Glomerular visceral epithelial cell (primary cell): ENCODE results near the gene SMG6.
A peak's percentile ranks its signal among the peaks of the same experiment; 100 is the strongest.
"Not testable (repeated sequence)": the region's sequence is repeated elsewhere in the genome, so short reads cannot be mapped to it uniquely, and the experiment has no call there.

Experiments used
- DNase-seq: peaks from one replicate; pipeline ENCODE4 v3.0.0-alpha.2; 2016; ENCODE audit errors: extremely low spot score

The SMG6 gene

GRCh38 chr17:2304931-2305330 is 1.3 kb upstream of the SMG6 start:
- no peak for DNase-seq

GRCh38 chr17:2302778-2303203 is 794 bp downstream of the SMG6 start:
- no peak for DNase-seq

DNA sequence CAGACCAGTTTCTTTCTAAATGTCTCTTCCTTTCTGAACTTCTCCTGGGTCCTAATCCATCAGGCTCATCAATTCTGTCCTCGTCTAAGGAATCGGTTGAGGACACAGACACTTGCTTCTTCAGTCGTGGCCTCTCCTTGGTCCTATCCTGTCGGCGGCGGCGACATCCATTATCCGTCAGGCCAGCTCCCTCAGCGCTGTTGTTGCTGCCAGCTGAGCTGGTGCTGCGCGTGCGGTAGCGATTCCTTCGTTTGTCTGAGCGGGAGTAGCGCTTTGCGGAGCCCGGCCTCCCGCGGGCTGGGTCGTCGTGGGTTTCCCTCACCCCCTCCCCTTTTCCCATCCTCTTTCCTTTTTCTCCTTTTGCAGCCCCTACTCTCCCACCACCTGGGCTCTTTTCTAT is 3.8 kb downstream of the SMG6 start:
- DNase-seq = no peak

GRCh38 chr17:2299136-2299535 is 4.4 kb downstream of the SMG6 start:
- no peak for DNase-seq

GRCh38 chr17:2297023-2297422 is 6.6 kb downstream of the SMG6 start:
- DNase-seq = no peak

DNA sequence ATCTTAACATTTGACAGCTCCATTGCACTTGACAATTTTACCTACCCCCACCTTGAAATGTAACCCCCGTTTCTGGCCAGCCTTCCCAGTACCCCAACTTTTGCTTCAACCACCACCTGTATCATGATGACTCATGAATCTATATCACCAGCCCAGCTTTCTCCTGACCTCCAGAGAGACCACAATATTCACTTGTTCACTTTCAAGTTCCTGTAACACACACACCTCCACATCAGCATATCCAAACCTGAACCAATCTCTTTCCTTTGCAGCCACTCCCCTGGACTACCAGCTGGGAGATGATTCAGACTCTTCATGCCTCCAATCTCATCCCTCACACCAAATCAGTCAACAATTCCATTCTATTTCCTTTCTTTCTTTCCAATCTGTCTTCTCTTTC is 8.0 kb downstream of the SMG6 start:
- DNase-seq = peak; percentile 8

DNA sequence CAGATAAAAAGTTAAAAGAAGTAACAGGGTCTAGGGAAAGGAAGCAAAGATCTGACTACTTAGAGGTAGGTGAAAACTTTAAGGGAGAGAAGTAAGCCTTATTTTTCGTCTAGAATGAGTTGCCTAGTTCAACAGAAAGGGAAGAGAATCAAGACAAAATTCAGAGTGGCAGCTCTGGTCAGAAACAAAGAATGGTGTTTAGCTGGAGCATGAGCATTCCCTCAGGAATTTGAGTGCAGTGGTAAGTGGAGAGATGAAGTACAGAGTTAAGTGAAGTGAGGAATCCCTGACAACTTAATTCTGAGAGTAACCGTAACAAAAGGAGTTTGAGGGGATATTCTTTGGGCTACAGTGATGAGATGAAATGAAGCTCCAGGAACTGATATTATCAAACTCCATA is 11.5 kb downstream of the SMG6 start:
- DNase-seq = peak; percentile 13

DNA sequence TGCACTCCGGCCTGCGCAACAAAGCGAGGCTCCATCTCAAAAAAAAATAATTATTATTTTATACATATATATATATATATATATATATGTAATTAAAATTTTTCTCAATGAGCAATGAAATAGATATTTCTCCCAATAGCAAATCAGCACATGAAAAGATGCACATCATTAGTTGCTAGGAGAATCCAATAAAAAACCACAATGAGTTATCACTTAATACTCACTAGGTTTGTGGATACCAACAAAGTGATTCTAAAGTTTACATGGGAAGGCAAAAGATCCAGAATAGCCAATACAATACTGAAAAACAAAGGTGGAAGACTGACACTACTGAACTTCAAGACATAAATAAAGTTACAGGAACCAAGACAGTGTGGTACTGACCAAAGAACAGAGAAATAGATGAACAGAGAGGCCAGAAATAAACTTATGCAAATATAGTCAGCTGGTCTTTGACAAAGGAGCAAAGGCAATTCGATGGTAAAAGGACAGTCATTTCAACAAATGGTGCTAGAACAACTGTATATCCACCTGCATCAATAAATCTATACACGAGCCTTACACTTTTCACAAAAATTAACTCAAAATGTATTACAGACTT is 13.6 kb downstream of the SMG6 start:
- DNase-seq = no peak

DNA sequence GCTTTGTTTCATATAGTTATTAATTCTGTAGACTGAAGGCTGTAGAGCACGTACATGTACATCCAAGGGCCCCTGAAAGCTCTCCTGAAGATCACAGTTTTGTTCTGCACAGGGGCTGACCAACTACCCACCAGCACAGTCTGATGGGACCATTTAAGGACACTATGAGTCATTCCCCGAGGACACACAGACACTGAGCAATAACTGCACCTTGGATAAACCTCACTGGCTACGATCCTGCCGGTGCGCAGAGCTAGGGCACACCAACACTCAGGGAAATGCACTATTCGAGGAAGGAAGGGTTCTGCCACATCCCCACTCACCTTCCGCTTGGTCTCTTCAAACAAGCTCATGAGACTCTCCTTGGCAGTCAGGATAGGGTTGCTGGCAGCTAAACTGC is 20.3 kb downstream of the SMG6 start:
- no peak for DNase-seq

DNA sequence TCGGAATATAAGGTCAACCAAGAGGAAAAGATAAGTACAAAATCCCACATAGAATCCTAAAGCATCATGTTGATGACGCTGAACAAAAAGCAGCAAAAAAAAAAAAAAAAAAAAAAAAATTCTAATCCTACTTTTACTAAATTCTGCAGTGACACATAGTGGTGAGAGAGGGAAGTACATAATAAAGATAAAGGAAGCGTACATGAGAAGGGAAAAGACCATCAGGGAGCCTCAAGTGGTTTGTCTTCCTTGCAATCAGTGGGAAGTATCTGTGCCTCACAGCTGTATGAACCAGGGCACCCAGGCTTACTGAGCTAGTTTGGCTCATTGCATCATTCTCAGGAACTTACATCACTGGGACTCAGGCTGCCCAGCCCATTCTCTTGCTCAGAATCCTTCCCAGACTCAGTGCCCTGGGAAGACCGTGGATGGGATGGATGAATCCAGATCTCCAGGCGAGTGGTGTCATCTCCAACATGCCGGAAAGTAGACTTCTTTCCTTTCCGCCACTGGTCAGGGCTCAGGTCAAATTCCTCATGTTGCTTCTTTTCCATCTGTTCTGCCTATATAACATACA is 21.2 kb downstream of the SMG6 start:
- peak; percentile 65 for DNase-seq

- no peak for DNase-seq
These were observed 23.9 kb downstream of the SMG6 start for GRCh38 chr17:2279707-2280106.

DNA sequence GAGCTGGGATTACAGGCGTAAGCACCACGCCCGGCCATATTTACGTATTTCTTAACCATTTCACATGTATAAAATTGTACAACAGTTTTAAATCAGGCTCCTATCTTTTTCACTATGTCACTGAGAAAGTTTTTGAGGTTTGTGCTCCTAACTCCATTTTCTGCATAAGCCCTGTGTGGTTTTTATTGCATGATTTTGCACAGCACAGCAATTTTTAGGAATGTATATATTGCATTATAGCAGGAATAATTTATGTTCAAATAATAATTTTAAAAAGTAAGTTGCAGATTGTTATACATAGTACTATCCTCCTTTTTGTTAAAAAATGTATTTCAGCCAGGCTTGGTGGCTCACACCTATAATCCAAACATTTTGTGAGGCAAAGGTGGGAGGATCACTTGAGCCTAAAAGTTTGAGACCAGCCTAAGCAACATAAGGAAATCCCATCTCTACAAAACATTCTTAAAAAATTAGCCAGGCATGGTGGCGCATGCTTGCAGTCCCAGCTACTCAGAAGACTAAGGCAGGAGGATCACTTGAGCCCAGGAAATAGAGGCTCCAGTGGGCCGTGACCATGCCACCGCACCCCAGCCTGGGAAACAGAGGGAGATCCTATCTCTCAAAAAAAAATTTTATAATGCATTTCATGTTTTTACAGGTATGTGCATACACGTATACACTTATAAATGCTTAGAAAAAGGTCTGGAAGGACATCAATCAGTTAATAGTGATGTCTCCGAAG is 26.0 kb downstream of the SMG6 start:
- DNase-seq = no peak

- no peak for DNase-seq
These were observed 27.9 kb downstream of the SMG6 start for GRCh38 chr17:2275722-2276121.

DNA sequence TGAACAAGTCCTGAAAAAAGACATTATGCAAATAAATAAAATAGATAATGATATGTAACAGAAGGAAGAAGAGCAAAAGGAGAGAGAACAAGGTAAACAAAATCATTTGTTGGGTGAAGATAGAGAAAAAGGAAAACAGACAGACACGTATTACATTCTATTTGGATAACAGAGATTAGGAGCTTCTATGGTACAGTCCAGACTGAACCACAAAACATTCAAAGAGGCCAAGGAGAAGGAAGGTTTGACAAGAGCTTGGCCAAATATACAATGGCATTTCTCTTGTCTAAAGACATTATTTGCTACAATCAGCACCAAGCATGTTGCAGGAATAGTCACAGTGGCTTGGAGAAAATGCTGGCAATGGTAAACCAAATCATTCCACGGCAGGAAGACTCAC is 29.2 kb downstream of the SMG6 start:
- no peak for DNase-seq

GRCh38 chr17:2271985-2272702 is 31.4 kb downstream of the SMG6 start:
- no peak for DNase-seq

GRCh38 chr17:2267354-2267753 is 36.2 kb downstream of the SMG6 start:
- no peak for DNase-seq

DNA sequence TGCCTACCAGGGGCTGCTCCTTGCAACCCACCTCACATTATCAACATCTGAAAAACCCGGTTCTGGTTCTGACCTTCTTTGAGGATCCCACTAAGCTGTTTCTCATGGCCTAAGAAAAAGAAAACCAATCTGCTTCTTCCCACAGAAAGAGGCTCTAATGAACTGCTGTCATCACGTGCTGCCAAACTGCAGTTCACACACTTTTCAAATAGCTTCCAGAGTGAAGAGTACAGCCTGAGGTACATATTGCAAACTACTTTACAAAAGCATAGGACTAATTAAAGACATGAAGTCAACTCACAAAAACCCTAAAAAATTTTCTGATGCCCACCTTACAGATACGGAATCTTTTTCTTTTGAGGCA is 36.7 kb downstream of the SMG6 start:
- no peak for DNase-seq

- DNase-seq = no peak
These were observed 37.3 kb downstream of the SMG6 start for GRCh38 chr17:2266045-2266864.

GRCh38 chr17:2265166-2265565 is 38.4 kb downstream of the SMG6 start:
- DNase-seq = not testable (repeated sequence)

DNA sequence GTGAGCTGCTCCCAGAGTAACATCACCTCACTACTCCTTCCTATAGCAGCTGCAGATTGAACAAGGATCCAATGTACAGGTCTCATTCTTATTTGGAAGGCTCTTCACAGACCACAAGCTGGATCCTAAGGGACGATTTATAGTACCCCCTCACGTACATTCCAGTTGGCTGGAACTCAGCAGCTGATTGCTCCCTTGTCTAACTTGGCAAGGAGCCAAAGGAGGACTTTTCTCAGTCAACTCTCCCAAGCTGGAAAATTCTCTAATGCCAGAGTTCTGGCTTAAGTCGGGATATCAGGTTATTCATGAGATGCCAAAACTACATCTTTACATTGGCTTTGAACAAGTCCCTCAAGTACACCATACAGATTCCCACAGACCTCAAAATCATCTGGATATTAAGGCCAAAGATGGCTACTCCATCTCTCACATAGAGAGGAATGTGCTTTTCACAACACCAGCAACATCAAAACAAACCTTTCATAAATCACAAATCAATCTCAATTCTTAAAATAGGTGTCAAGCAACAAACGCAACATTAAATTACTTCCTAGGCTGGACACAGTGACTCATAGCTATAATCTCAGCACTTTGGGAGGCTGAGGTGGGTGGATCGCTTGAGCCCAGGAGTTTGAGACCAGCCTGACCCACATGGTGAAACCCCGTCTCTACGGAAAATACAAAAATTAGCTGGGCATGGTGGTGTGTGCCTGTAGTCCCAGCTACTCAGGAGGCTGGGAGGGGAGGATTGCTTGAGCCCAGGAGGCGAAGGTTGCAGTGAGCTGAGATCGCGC is 39.3 kb downstream of the SMG6 start:
- DNase-seq = no peak
